ENCODE results near the gene APOO. TPM values are rescaled to one million over a fixed set of nuclear protein-coding genes. Genes with fewer than 3 reads are reported as not detected.

Gene APOO
- total RNA-seq, 1 experiment from 2014 or later, result 34.5 TPM

DNA sequence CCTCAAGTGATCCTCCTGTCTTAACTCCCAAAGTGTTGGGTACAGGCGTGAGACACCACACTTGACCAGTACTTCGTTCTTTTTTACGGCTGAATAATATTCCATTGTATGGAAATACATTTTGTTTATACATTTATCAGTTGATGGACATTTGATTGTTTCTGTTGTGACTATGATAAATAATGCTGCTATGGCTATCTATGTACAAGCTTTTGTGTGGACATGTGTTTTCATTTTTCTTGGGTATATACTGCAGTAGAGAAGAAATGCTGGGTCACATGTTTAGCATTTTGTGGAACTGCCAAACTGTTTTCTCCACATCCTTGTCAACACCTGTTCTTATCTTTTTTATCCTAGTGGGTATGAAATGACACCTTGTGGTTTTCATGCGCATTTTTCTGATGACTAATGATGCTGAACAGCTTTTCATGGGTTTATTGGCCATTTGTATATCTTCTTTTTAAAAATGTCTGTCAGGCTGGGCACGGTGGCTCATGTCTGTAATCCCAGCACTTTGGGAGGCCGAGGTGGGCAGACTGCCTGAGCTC lies 87.4 kb downstream of the APOO start:
- Histone ChIP-seq H3K27ac (ENCODE audit: low read depth, low read length) (peak overlapping the region; percentile 42), H3K4me3 (replicated peaks in 1 of 2; ENCODE audit: low read depth in 1 of 2, low read length in 2 of 2) (no peak overlapping the region), H3K4me1 (ENCODE audit: control insufficient read depth in 1 of 2, insufficient read depth in 2 of 2, low read length in 2 of 2) (peaks cover 27 to 34% of the 10 kb centered on the region in 2 experiments), H4K20me1 (ENCODE audit: insufficient read depth) (no peaks in the 10 kb centered on the region), H3K9me2 (ENCODE audit: insufficient read depth) (no peaks in the 10 kb centered on the region), H3K9me3 (ENCODE audit: control insufficient read depth in 1 of 2, insufficient read depth in 1 of 2, low read depth in 1 of 2, low read length in 2 of 2) (no peaks in the 10 kb centered on the region), H3K36me3 (ENCODE audit: control insufficient read depth in 1 of 2, insufficient read depth in 2 of 2, low read length in 2 of 2) (no peaks in the 10 kb centered on the region), H3K9ac (ENCODE audit: low read length) (no peak overlapping the region), H3K27me3 (ENCODE audit: insufficient read depth, low read length) (no peaks in the 10 kb centered on the region), H3K4me2 (ENCODE audit: low read length) (peak overlapping the region; percentile 46), H2AFZ (ENCODE audit: low read depth, low read length, poor library complexity, severe bottlenecking) (no peak overlapping the region), H3K79me2 (ENCODE audit: insufficient read depth, low read length) (no peaks in the 10 kb centered on the region)
- CTCF ChIA-PET, result no interaction called here
- ATAC-seq (peak; percentile 58), DNase-seq (ENCODE audit: low read depth, low spot score) (peak; percentile 36)
- TF ChIP-seq SP1 (IDR thresholded peaks at IDR 0.05; ENCODE audit: low read depth) (peak; percentile 12; the same call in 1 of the 2 replicates), FOSL1 (IDR thresholded peaks at IDR 0.05; ENCODE audit: low read depth) (peak; percentile 44; the same call in 1 of the 2 replicates), RAD21 (IDR thresholded peaks at IDR 0.05; ENCODE audit: low read depth) (peak; percentile 49; the same call in 1 of the 2 replicates), ZBTB33 (IDR thresholded peaks at IDR 0.05; ENCODE audit: extremely low read depth, insufficient replicate concordance, low read length) (no peak), JUND (IDR thresholded peaks at IDR 0.05) (peak; percentile 40; the same call in 1 of the 2 replicates)
- TF ChIP-seq, protein P1, sequence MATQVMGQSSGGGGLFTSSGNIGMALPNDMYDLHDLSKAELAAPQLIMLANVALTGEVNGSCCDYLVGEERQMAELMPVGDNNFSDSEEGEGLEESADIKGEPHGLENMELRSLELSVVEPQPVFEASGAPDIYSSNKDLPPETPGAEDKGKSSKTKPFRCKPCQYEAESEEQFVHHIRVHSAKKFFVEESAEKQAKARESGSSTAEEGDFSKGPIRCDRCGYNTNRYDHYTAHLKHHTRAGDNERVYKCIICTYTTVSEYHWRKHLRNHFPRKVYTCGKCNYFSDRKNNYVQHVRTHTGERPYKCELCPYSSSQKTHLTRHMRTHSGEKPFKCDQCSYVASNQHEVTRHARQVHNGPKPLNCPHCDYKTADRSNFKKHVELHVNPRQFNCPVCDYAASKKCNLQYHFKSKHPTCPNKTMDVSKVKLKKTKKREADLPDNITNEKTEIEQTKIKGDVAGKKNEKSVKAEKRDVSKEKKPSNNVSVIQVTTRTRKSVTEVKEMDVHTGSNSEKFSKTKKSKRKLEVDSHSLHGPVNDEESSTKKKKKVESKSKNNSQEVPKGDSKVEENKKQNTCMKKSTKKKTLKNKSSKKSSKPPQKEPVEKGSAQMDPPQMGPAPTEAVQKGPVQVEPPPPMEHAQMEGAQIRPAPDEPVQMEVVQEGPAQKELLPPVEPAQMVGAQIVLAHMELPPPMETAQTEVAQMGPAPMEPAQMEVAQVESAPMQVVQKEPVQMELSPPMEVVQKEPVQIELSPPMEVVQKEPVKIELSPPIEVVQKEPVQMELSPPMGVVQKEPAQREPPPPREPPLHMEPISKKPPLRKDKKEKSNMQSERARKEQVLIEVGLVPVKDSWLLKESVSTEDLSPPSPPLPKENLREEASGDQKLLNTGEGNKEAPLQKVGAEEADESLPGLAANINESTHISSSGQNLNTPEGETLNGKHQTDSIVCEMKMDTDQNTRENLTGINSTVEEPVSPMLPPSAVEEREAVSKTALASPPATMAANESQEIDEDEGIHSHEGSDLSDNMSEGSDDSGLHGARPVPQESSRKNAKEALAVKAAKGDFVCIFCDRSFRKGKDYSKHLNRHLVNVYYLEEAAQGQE (IDR thresholded peaks at IDR 0.05; ENCODE audit: low read depth), result no peak
- TF ChIP-seq, protein P2, sequence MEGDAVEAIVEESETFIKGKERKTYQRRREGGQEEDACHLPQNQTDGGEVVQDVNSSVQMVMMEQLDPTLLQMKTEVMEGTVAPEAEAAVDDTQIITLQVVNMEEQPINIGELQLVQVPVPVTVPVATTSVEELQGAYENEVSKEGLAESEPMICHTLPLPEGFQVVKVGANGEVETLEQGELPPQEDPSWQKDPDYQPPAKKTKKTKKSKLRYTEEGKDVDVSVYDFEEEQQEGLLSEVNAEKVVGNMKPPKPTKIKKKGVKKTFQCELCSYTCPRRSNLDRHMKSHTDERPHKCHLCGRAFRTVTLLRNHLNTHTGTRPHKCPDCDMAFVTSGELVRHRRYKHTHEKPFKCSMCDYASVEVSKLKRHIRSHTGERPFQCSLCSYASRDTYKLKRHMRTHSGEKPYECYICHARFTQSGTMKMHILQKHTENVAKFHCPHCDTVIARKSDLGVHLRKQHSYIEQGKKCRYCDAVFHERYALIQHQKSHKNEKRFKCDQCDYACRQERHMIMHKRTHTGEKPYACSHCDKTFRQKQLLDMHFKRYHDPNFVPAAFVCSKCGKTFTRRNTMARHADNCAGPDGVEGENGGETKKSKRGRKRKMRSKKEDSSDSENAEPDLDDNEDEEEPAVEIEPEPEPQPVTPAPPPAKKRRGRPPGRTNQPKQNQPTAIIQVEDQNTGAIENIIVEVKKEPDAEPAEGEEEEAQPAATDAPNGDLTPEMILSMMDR (IDR thresholded peaks at IDR 0.05 in 2 of 3, conservative IDR thresholded peaks at IDR 0.05 in 1 of 3; ENCODE audit: borderline replicate concordance in 1 of 3, insufficient read depth in 1 of 3, low read depth in 2 of 3, low read length in 2 of 3), result 0 out of 6 replicates have a peak, but pooled peaks of 1 of the 3 experiments have one; percentile 5
- RAD21 ChIA-PET (ENCODE audit: low non-redundant PET in 1 of 2, low total read pairs in 2 of 2, uncharacterized antibody in 2 of 2, unreplicated experiment in 2 of 2), result interaction anchor here in 1 of 2 experiments (0.7 kb wide), 1 partner anchor 39 kb away, joined by 3 read pairs; no protein-coding TSS in a partner anchor
- POLR2A ChIA-PET, result interaction anchor here (1.0 to 1.8 kb wide), 2 partner anchors 13 to 38 kb away, joined by 3 to 4 read pairs; partner anchors contain the start of gene SAT1
- no TSS peak for BruUV-seq (replicated peaks)
- intact Hi-C loops (cut with micrococcal nuclease), result no loop called here

Data from HCT116 (cell line).